Left forelimb (tissue), 1 donor: Measurements from ENCODE around the gene SCFD2.

Experiments used
- DNase-seq: peaks from one replicate; pipeline ENCODE4 v3.0.0-alpha.2; 2018; ENCODE audit warnings: low spot score

Gene SCFD2

DNA sequence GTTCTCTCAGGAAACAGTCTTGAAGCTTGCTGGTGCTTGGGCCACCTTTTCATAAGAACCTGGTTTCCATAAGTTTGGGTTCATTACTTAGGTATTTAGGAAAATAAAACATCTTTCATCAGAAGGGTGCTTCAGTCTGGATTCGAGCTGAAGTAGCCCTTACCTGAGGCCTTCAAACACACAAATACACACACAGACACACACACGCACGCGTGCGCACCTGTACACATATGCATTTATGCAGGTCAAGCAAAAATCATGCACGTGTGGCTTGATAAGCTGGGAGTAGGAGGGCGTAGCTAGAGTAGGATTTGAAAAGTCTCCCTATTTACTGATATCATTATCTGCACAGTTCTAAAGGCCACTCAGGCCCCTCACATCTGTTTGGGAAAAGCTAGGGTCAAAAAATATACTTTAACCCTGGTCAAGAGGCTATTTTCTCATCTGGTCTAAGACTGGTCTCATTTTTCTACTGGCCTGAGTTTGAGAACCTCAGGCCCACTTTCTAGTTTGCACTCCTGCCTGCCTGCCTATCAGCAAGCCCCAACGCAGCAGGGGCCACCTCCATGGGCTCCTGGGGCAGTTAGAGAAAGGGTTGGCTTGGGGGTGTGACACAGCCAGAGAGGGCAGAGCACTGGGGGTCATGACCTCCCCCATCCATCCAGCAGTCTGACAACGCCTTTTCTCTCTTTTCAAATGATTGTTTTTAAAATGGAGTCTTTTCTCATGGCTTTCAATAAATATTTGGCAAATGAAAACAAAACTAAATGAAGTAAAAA is 439.5 kb downstream of the SCFD2 start:
- no peak for DNase-seq

DNA sequence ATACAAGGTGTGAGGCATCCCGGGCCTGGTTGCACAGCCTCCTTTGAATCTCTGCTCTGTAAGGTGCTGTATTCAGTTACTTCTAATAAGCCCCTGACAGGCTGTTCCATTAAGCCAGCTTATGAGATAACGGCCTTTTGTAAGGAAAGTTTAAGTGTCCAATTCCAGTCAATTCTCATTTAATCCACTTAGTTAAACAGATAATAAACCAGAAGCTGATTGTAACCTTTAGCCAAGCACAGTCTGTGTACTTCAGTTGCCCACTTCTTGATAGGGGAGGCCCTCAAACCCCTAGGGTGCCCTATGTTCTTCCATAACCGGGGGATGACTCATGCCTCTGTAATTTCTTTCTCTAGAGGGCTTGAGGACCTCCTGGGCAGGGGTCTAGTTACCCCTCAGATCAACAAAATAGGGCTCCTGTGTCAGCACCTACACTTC is 440.3 kb downstream of the SCFD2 start:
- DNase-seq: no peak

DNA sequence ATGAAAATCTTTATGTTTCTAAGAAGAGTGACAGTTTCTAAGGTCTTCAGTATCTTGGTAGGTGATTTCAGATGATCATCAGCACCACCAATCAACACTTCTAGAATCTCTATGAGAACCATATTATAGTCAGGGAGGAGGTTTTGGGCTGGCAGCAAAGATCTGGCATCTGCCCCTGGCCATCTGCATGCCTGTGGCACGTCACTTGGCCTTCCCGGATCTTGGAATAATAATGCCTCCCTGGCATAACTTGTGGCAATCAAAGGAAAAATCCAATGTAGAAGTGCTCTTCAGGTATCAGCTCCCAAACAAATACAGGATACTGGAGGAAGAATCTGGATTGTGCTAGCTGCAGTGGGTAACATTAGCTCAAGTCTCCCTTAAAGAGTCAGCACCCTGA is 446.4 kb downstream of the SCFD2 start:
- DNase-seq: no peak

DNA sequence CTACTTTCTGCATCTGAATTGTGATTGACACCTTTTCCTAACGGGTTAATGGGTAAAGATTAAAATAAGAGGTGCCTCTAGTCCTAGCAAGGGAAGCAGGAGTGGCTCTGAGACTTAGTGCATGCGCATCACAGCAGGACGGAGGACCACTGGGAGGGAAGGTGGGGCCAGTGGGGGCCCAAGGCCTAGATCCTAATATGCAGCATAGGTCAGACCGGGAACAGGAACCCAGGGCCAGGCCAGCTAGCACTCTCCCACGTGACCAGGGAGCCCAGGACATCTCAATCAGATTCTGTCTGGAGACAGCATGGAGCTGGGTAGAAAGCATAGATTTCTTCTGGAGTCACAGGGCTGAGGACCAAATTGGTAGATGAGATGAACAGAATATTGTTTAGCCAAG is 448.0 kb downstream of the SCFD2 start:
- DNase-seq: no peak

DNA sequence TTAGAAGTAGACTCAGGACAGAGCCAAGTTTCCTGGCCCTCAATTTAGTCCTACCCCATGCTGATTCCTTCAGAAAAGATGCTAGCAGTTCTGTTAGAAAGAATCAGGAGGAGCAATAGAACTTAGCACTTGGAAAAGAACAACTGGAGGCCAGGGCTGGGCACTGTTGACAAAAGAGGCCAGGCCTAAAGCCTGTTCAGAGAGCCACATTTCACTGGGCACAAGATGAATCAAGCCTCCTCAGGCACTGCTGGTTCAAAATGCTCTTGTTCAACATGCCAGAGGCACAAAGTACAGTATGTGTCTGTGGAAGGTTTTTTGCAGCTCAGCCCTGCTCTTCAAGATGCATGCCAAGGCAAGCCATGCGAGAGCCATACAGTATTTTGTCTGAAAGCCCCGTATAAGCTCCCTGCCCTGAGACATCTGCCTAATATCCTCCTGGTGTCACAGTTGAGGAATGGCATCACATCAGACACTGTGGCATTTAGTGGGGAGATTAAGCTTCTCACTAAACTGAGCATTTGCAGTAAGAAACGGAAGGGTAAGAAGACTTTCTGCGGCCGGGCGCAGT is 450.0 kb downstream of the SCFD2 start:
- no peak for DNase-seq

DNA sequence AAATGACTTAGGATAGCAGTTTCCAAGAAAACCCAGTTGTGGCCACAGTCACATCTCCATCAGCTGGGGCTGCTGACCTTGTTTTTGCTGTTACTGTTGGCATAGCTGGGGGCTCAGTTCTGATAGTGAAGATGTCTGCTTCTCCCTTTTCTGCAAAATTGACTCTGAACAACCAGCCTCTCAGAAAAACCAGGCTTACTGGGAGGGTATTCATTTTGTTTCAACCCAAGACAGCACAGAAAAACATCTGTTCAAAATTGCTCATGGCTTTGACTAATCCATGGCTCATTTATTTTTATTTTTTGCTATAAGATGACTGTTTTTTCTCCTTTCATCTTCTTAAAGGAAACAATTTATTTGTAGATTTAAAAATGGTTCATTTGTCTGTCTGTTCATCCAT is 450.7 kb downstream of the SCFD2 start:
- DNase-seq: no peak

DNA sequence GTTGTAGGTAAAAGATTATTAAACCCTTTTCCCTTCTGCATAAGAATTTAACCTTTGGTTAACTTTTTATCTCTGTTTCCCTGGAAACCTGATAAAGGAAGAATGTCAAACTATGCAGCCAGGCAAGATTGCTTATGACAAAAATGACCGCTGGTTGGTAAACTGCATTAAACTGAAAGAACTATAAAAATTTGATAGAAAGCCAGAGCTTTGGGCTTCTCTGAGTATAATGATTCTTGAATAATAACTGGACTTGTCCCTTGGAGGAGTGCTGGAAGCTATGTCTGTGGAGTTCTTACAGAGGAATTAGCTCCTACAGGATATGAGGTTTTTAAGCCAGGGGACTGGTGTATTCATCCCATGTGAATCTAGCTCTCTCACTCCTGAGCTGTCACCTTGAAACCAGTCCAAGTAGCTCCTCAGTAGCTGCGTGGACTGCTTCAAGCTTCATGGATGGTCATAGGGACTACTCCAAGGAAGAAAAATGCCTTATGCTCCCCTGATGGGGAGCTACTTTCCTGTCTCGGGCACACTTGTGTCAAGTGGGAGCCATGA is 451.7 kb downstream of the SCFD2 start:
- DNase-seq: no peak

DNA sequence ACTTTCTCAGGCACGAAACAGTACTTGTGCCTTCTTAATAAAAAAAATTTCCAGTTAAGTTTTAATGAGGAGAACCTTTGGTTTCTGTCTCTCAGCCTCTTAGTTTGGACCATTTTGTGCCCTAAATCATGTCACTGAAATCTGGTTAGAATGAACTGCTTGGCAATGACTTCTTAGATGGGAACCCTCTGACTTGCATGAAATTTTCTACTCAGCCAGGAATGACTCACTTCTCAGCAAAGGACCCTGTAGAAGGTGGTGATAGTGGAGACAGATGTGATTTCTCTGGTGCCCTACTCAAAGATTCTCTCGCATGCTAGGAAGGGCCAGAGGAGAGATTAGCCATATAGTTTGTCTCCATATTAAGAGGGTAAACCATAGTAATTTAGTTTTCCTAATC is 453.3 kb downstream of the SCFD2 start:
- no peak for DNase-seq

DNA sequence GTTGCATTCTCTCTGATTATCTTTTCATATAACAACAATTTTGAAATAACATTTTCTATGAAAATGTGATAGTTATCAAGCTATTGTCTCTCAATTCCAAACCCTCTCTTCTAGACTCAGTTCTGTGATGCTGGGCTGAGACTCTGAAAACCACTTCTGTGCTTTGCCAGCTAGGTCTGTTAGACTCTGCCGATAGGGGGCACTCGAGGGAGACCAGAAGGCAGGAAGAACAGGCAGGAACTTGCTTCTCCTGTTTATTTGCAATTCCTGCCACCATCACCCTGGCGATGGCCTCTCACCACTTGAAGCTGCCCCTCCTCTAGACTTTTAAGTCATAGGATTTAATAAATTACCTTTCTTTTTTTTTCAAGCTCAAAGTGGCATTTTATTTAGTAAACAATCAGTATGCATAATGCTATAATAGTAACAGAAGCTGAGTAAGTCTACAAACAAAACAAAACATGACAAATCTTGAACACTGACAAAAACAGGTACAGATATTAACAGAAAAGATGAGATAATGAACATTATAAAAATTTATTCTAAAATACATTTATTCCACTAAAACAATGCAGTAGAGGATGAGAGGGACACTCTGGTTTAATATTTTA is 454.1 kb downstream of the SCFD2 start:
- no peak for DNase-seq

DNA sequence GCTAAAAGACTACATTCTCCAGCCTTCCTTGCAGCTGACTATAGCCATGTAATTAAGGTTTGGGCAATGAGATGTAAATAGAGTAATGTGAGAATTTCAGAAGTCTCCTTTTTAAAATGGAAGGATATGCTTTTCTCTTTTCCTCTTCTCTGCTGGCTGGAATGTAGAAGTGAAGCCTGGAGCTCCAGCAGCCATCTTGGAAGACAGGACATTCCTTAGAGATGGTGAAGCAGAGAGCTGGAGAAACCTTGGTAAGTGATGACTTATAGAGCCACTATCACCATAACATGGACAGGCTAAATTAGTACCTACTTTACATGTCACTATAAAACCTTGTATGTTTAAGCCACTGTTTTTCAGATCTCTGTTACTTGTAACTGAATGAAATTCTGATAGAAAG is 455.7 kb downstream of the SCFD2 start:
- no peak for DNase-seq

DNA sequence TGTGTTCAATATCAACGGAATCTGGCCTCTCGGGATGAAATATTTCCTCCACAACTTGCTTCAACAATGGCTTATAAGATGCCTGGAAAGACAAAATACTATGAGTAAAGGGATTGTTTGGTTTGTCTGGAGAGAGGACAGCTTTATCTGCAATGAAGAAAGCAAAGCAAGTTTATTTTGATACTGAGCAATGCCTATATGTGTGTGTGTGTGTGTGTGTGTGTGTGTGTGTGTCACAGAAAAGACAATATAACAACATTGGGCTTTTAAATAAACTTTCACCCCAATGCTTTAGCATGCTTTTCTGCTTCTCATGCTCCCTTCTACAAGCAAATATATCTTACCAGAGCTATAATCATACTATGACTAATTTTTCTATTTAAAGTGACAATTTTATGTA is 458.4 kb downstream of the SCFD2 start:
- no peak for DNase-seq

DNA sequence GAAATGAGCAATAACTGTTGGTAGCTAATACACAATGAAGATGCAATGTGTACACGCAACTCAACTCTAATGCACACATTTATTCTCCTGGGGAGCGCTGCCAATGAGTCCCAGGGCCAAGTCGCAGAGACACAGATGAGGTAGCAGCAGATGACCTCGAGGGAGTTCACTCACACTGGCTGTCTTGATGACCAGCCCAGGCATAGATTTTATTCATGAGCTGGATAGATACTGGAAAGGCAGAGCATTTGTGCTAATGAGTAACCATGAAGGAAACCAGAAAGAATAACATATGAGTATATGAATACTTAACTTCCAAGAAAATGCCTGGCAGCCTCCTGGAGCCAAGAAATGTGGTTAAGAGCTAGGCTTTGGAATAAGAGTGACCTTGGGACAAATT is 461.4 kb downstream of the SCFD2 start:
- DNase-seq: no peak

DNA sequence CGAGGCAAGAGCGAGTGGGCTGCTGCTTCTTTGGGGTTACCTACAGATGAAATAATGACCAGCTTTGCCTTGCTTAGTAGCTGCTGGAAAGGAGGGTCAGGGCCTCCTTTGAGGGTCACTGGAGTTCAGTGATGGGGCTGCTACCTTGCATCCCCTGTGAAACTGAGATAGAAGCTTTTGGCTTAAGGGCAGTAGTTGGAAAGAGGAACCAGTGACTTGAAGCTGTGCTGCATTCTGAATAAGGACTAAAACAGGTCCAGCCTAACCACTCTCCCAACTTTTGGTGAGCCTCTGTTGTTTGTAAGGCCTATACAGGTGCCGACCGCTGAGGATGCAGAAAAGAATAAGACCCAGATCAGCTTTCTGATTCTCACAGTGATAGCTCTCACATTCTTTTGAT is 462.6 kb downstream of the SCFD2 start:
- no peak for DNase-seq

DNA sequence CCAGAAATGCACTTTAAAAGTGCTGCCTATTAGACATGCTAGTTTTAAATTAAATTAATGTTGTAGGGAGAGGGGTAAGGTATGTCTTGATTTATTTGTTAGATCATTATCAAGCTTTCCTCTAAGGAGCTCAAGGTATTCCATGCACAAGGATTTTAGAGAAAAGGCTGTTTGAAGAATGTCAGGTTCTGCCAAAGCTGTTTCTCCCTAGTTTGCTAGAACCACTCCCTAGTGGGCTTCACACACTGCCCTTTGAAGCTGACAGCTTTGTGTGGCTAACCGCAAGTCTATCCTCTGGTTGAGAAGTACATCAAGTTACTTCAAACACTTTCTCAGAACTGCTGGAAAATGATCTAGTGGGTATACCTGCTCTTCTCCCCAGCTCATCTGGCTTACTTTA is 471.4 kb downstream of the SCFD2 start:
- no peak for DNase-seq

DNA sequence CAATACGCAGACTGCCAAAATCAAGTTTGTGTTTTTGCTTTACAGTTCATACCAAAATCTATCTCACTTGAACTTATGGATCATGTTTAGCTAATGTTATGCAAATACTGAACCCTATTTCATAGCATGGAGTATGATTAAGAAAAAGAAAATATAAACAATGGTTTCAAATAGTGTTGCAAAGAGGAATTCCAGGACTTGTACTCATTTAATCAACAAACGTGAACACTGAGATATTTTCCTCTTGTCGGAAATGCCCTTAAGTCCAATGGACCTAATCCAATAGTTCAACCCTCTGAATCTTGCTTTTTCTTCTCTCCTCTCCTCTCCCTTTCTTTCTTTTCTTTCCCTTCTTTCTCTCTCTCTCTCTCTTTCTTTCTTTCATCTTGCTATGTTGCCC is 473.0 kb downstream of the SCFD2 start:
- no peak for DNase-seq

DNA sequence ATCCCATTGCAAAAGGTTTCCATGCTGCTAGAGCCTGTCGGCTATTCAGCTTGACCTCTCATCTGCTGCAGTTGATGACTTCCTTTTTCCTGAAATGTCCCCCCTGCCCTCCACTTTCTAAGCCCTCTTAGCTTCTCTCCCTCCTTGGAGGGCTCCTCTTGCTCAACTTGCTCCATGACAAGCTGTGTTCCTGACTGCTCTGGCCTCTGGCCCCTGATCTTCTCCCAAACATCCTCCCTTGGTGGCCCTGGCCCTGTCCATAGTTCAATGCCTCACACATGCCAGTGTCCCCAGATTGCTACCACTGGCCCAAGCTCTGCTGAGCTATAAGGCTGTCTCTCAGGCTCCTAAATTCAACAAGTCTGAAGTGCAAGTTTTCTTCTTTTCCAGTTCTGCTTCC is 474.1 kb downstream of the SCFD2 start:
- DNase-seq: no peak

DNA sequence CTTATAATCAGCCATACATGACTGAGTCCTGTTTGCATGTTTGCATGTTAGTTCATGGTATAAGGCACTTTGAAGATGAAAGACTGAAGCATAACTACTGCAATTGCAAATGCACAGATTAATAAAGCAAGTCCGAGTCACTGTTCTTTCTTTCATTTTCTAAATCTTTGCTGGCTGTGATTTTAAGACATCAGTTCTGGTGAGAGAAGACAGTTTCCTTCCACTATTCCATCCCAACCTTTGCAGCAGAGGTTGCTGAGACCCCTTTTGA is 475.4 kb downstream of the SCFD2 start:
- no peak for DNase-seq

DNA sequence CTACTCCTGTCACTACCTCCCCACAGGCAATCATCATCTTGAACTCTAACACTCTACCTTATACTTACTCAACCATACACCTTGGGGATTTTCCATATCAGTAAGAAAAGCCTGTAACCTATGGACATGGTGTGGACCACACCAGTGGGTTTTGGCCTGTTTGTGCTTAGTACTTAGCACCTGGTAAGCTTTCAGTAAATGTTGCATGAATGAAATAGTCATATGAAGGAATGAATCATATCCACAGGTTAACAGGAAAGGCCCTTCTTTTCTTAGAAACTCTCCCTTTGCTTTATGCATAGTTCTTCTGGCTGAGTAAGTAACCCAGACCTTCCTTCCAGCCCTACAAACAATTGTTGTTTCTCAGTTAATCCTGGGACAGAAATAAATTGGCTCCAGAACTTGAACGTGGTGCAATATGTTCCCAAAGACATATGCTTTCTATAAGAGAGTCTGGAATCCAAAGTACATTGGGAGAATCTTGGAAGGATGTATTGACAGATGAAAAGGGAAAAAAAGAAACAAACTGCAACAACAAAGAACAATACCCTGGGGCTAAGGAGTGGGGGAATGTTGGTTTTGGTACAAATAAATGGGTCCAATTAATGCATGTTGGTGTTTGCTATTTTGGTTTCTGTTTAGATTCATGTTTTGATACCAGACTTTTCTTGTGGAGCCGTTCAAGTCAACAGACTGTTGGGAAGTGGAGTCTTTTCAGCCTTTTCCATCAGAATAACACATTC is 475.9 kb downstream of the SCFD2 start:
- no peak for DNase-seq

DNA sequence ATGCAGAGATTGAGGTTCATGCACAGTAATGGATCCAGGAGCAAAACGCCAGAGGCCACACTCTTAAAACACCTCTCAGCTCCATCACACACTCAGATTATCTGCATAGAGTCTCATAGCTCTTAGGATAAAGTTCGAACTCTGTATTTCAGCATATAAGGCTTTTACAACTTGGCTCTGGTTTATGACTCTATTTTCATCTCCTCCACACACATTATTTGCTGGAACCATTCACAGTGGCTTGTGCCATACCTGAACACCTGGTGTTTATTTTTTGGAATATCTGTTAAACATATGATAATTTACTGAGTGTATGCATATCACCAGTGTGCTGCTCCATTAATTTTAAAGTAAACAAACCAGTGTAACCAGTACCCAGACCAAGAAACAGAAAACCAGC is 476.5 kb downstream of the SCFD2 start:
- DNase-seq: no peak

DNA sequence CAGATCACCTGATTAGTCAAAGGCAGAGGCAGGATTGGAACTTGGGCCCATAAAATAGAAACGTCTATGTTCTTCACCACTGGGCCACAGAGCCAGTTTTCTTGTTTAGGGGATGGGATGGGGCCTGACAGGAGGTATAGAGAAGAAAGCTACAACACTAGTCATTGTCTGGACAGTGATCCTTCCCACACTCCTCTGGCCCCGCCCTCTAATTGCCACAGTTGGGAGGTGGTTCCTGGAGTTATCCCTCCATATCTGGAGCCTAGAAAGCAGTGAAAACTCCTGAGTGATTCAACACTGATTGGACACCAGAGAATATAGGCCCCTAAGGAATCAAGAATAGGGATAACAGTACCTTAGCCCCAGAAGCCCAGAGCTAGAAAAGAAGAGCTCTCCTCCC is 480.9 kb downstream of the SCFD2 start:
- no peak for DNase-seq

DNA sequence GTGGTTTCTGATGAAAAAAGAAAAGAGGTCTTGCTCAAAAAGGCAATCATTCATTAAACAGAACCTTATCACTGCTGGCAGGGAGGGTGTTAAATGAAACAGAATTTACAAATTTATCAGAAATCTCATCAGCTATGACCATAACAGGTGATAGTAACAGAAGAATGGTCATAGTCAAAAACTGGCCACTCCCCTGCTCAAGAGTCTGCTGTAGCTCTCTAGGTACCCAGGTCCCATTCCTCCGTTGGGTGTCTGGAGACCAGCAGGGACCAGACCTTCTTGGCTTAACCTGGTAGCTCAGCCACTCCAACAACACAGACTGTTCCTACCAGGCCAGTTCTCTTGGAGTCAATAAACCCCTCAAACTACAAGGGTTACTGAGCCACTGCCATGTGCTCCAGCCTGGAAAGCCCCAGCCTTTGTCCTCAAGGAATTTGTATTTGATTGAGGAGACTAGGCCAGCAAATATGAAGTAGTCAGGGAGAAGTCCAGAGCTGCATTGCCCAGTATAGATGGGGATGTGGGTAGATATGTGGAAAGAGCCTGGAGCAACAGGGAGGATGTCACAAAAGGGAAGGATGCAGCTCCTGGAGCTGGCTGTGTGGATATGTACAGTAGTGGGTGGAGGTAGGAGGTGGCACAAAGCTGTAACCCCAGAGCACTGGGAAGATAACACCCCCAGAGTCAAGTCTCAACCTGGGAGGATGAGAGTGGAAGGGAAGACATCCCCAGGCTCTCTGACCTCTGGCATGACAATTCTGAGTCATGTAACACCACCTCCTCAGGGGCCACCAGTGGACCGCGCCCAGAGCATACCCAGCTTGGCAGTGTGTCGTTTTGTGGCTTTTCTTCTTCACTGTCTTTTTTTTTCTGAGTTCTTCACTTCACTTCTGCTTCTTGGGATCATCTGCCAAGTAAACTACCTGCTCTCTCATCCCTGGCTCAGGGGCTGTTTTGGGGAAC is 481.9 kb downstream of the SCFD2 start:
- no peak for DNase-seq

DNA sequence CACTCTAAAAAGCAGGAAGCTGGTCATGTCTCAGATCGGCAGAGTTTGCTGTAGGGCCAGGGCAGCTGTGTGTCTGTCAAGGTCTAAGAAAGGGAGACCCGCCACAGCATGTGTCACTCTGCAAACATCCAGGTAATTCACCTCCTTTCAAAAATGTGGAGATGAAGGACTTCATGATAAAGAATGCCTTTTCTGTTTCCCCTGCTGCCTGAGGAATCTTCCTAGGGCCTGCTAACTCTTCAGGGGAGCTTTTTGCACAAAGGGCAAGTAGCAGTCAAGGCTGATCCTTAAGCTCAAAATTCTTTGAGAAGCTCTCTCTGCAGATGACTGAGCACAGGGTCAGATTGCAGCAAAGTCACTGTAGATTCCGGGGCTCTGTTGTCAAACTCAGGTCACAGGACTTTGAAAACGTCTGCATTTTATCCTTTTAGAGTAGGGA is 482.7 kb downstream of the SCFD2 start:
- no peak for DNase-seq
